GM23338 (cell line): ENCODE results near the gene CD300H. TPM values are rescaled to one million over a fixed set of nuclear protein-coding genes. Genes with fewer than 3 reads are reported as not detected.

Source experiments
- ATAC-seq: fragments of 200-7000 bp; cut with Tn5 transposase; 3 replicates; pipeline ENCODE4 v1.9.1; 2020
- DNase-seq: peaks from one replicate; pipeline ENCODE4 v3.0.0-alpha.2; 2015; ENCODE audit warnings: low spot score
- H2AFZ ChIP-seq: fragments of 200-600 bp; sonication (generic); 2 replicates; pipeline ENCODE4 v1.8.0; 2016; ENCODE audit warnings: antibody characterized with exemption, mild to moderate bottlenecking, moderate library complexity
- H3F3A ChIP-seq: fragments of 200-600 bp; sonication (generic); replicated peaks from 2 replicates; pipeline ENCODE4 v1.8.0; 2017; ENCODE audit warnings: antibody characterized with exemption, mixed run types, low read depth
- H3K27ac ChIP-seq: fragments of 200-600 bp; sonication (generic); 2 replicates; pipeline ENCODE4 v1.6.1; 2016; ENCODE audit warnings: low read depth
- H3K27me3 ChIP-seq: fragments of 200-600 bp; sonication (generic); 2 replicates; pipeline ENCODE4 v1.8.0; 2016; ENCODE audit warnings: mild to moderate bottlenecking, mixed run types, moderate library complexity; ENCODE audit not compliant: insufficient read depth
- H3K36me3 ChIP-seq: fragments of 200-600 bp; sonication (generic); 2 replicates; pipeline ENCODE4 v1.8.0; 2016; ENCODE audit warnings: mild to moderate bottlenecking; ENCODE audit not compliant: insufficient read depth
- H3K4me1 ChIP-seq: fragments of 200-600 bp; sonication (generic); 2 replicates; pipeline ENCODE4 v1.8.0; 2016; ENCODE audit warnings: mild to moderate bottlenecking, moderate library complexity; ENCODE audit not compliant: insufficient read depth
- H3K4me2 ChIP-seq: fragments of 200-600 bp; sonication (generic); 2 replicates; pipeline ENCODE4 v1.7.1; 2017; ENCODE audit warnings: mixed run types
- H3K4me3 ChIP-seq: fragments of 200-600 bp; sonication (generic); 2 replicates; pipeline ENCODE4 v1.6.1; 2016; ENCODE audit warnings: mixed run types
- H3K79me2 ChIP-seq: fragments of 200-600 bp; sonication (generic); replicated peaks from 2 replicates; pipeline ENCODE4 v1.8.0; 2017; ENCODE audit warnings: mild to moderate bottlenecking; ENCODE audit not compliant: insufficient read depth
- H3K9me2 ChIP-seq: fragments of 200-600 bp; sonication (generic); 2 replicates; pipeline ENCODE4 v1.8.0; 2017; ENCODE audit not compliant: insufficient read depth
- H4K20me1 ChIP-seq: fragments of 200-600 bp; sonication (generic); replicated peaks from 2 replicates; pipeline ENCODE4 v1.8.0; 2017; ENCODE audit warnings: mild to moderate bottlenecking; ENCODE audit not compliant: insufficient read depth
- H3K27ac Mint-ChIP-seq: 2 replicates; pipeline ENCODE4 v1.8.0; 2020; ENCODE audit warnings: inconsistent platforms, mild to moderate bottlenecking, moderate library complexity, mixed read lengths
- H3K27me3 Mint-ChIP-seq: 3 replicates; pipeline ENCODE4 v1.8.0; 2022; ENCODE audit warnings: low read depth, mild to moderate bottlenecking, moderate library complexity, mixed read lengths, inconsistent platforms; ENCODE audit not compliant: insufficient read depth, poor library complexity
- H3K36me3 Mint-ChIP-seq: 3 replicates; pipeline ENCODE4 v1.8.0; 2021; ENCODE audit warnings: low read depth, mild to moderate bottlenecking, inconsistent platforms, moderate library complexity, mixed read lengths
- H3K4me1 Mint-ChIP-seq: 3 replicates; pipeline ENCODE4 v1.8.0; 2020; ENCODE audit warnings: mild to moderate bottlenecking, inconsistent platforms, mixed read lengths
- H3K4me3 Mint-ChIP-seq: 3 replicates; pipeline ENCODE4 v1.8.0; 2021; ENCODE audit warnings: moderate library complexity, mild to moderate bottlenecking, inconsistent platforms, mixed read lengths
- H3K9me3 Mint-ChIP-seq: 3 replicates; pipeline ENCODE4 v1.8.0; 2020; ENCODE audit warnings: moderate library complexity, mild to moderate bottlenecking, inconsistent platforms, mixed read lengths
- CREB1 ChIP-seq: fragments of 250-450 bp; sonication (Bioruptor Pico); IDR thresholded peaks from 2 replicates; pipeline ENCODE4 v1.5.0; 2020; ENCODE audit warnings: low read depth, mild to moderate bottlenecking, moderate library complexity
- CTCF ChIP-seq, 2 experiments: fragments of 200-600 bp in 1 of 2; sonication (generic) in 1 of 2; conservative IDR thresholded peaks; 2 replicates each; pipeline versions ENCODE4 v1.5.1 to v1.6.1; 2016 to 2017; ENCODE audit warnings: antibody characterized with exemption in 2 of 2, low read depth in 2 of 2, mild to moderate bottlenecking in 2 of 2, moderate library complexity in 1 of 2
- ETS1 ChIP-seq: IDR thresholded peaks from 2 replicates; pipeline ENCODE4 v1.6.1; 2016; ENCODE audit warnings: antibody characterized with exemption
- EZH2 ChIP-seq: fragments of 200-600 bp; sonication (generic); IDR thresholded peaks from one replicate; pipeline ENCODE4 v1.8.0; 2017; ENCODE audit warnings: antibody characterized with exemption, mild to moderate bottlenecking, low read depth; ENCODE audit not compliant: unreplicated experiment
- JUNB ChIP-seq: IDR thresholded peaks from one replicate; pipeline ENCODE4 v1.6.1; 2016; ENCODE audit warnings: antibody characterized with exemption; ENCODE audit not compliant: unreplicated experiment
- POLR2AphosphoS5 ChIP-seq: IDR thresholded peaks from 2 replicates; pipeline ENCODE4 v1.6.1; 2016; ENCODE audit warnings: antibody characterized with exemption, low read depth
- STAT1 ChIP-seq: IDR thresholded peaks from one replicate; pipeline ENCODE4 v1.6.1; 2016; ENCODE audit warnings: antibody characterized with exemption; ENCODE audit not compliant: unreplicated experiment
- ZNF114 ChIP-seq: fragments of 250-450 bp; sonication (Bioruptor Pico); IDR thresholded peaks from 2 replicates; pipeline ENCODE4 v1.5.0; 2020; ENCODE audit warnings: mild to moderate bottlenecking, moderate library complexity
- ZNF331 ChIP-seq: fragments of 250-450 bp; sonication (Bioruptor Pico); IDR thresholded peaks from 2 replicates; pipeline ENCODE4 v1.5.0; 2020; ENCODE audit warnings: low read depth, mild to moderate bottlenecking, moderate library complexity
- ZNF462 ChIP-seq: fragments of 250-450 bp; sonication (Bioruptor Pico); IDR thresholded peaks from 2 replicates; pipeline ENCODE4 v1.5.0; 2020; ENCODE audit warnings: mild to moderate bottlenecking, moderate library complexity
- polyA plus RNA-seq: library from polyadenylated mRNA; unstranded; fragments of >200 nt; fragmentation: Nextera tagmentation; extraction: Ambion mirVana; gene quantifications from 2 replicates; pipeline ENCODE4 v1.2.1, GENCODE V29; 2016
- total RNA-seq: library from RNA; depleted of rRNA; stranded (reverse); fragments of >200 nt; shearing (Covaris generic); gene quantifications from 2 replicates; pipeline ENCODE4 v1.2.3, GENCODE V29; 2014

CD300H gene
- total and polyA plus RNA-seq, 2 experiments from 2014 or later = not detected

GRCh38 chr17:74547264-74547663 lies 20.0 kb downstream of the CD300H start:
- no peaks in the 10 kb centered on the region for H3K9me3 Mint-ChIP-seq
- Histone ChIP-seq H3K9me2 (no peaks in the 10 kb centered on the region), H3K36me3 (no peaks in the 10 kb centered on the region), H3K79me2 (no peaks in the 10 kb centered on the region), H3K4me2 (no peak overlapping the region), H3K4me3 (no peak overlapping the region), H2AFZ (no peak overlapping the region), H3K27me3 (no peaks in the 10 kb centered on the region), H3K27ac (no peak overlapping the region), H3K4me1 (no peaks in the 10 kb centered on the region), H3F3A (no peaks in the 10 kb centered on the region), H4K20me1 (no peaks in the 10 kb centered on the region)
- ATAC-seq (no peak), DNase-seq (no peak)
- no peak overlapping the region for H3K27ac Mint-ChIP-seq
- no peak overlapping the region for H3K4me3 Mint-ChIP-seq
- TF ChIP-seq ZNF331 (CRISPR knock-in tag) (no peak), CTCF (conservative IDR thresholded peaks at IDR 0.05; ENCODE audit: low read depth in 2 of 2) (0 out of 4 replicates have a peak, but pooled peaks of 1 of the 2 experiments have one; percentile 26)
- H3K4me1 Mint-ChIP-seq = peaks cover 5% of the 10 kb centered on the region; the same call in 1 of the 3 replicates
- H3K36me3 Mint-ChIP-seq = no peaks in the 10 kb centered on the region
- peaks cover 11% of the 10 kb centered on the region for H3K27me3 Mint-ChIP-seq

- H3K27ac ChIP-seq = no peak overlapping the region
- Mint-ChIP-seq H3K9me3 (no peaks in the 10 kb centered on the region), H3K4me3 (no peak overlapping the region), H3K27ac (no peak overlapping the region), H3K4me1 (peaks cover 5% of the 10 kb centered on the region; the same call in 1 of the 3 replicates), H3K36me3 (no peaks in the 10 kb centered on the region), H3K27me3 (peaks cover 13% of the 10 kb centered on the region)
- no peaks in the 10 kb centered on the region for H3K36me3 ChIP-seq
- no peak overlapping the region for H3K4me2 ChIP-seq
- TF ChIP-seq EZH2 = no peak
- no peak for TF ChIP-seq ETS1
- TF ChIP-seq ZNF114 (CRISPR knock-in tag) = no peak
- no peak for TF ChIP-seq CREB1 (CRISPR knock-in tag)
- no peak for TF ChIP-seq JUNB
- no peak for TF ChIP-seq ZNF462 (CRISPR knock-in tag)
- no peak for TF ChIP-seq STAT1
- TF ChIP-seq ZNF331 (CRISPR knock-in tag) = no peak
- TF ChIP-seq POLR2AphosphoS5 = no peak
- no peaks in the 10 kb centered on the region for H3K9me2 ChIP-seq
- H4K20me1 ChIP-seq = no peaks in the 10 kb centered on the region
- H3K27me3 ChIP-seq = no peaks in the 10 kb centered on the region
- H3F3A ChIP-seq = no peaks in the 10 kb centered on the region
- H3K79me2 ChIP-seq = no peaks in the 10 kb centered on the region
- H2AFZ ChIP-seq = no peak overlapping the region
- DNase-seq (no peak), ATAC-seq (no peak)
- H3K4me1 ChIP-seq = no peaks in the 10 kb centered on the region
- no peak overlapping the region for H3K4me3 ChIP-seq
Measured at GRCh38 chr17:74546586-74546985, 20.7 kb downstream of the CD300H start.
